Measurements from ENCODE around the gene PPP2CA.

The PPP2CA gene

GRCh38 chr5:134148986-134149539 is 76.8 kb downstream of the PPP2CA start:
- no peak for DNase-seq (ENCODE audit: low read depth in 2 of 2)

- no peak for DNase-seq (ENCODE audit: low read depth in 2 of 2)
These were observed 77.6 kb downstream of the PPP2CA start for GRCh38 chr5:134148316-134148715.

GRCh38 chr5:134146651-134147518 is 79.0 kb downstream of the PPP2CA start:
- DNase-seq (ENCODE audit: low read depth in 2 of 2) = no peak

GRCh38 chr5:134145779-134146581 is 79.9 kb downstream of the PPP2CA start:
- DNase-seq (ENCODE audit: low read depth in 2 of 2) = peak; percentile 70 to 86

GRCh38 chr5:134145041-134145757 is 80.7 kb downstream of the PPP2CA start:
- no peak for DNase-seq (ENCODE audit: low read depth in 2 of 2)

Data from stimulated activated CD4-positive, alpha-beta T cell treated with anti-CD3 and anti-CD28 coated beads, Interleukin-4, amount 100 ng/mL, for 48 hours (primary cell).